HG03378 (cell line): ENCODE measurements around the gene CLCNKA.
"Not testable (repeated sequence)": the region's sequence is repeated elsewhere in the genome, so short reads cannot be mapped to it uniquely, and the experiment has no call there.

Experiments used
- ATAC-seq: cut with Tn5 transposase; IDR thresholded peaks from one replicate; pipeline ENCODE4 v1.9.1; 2021; ENCODE audit warnings: mild to moderate bottlenecking, moderate library complexity; ENCODE audit not compliant: unreplicated experiment

CLCNKA gene

DNA sequence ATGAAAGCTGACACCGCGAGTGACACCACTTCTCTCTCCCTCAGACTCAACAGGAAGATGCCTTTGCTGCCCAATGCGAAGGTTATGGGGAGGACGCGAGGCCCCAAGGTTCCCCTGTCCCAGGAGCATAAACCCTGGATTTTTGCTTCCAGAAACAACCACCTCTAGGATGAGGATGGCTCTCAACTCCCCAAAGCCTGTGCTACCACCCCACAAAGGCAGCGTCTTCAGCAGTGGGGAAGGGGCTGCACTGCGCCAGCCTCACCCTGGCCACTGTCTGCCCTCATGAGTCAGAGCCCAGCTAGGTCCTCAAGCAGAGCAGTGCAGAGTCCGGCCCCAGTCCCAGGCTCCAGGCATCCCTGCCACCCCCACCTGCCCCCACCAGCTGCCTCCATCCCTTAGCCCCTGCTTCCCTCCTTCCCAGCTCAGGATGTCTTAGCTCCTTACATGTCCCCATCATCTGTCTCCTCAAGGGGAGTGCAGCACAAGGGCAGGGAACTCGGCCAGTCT, 24.7 kb upstream of the CLCNKA start:
- no peak for ATAC-seq

DNA sequence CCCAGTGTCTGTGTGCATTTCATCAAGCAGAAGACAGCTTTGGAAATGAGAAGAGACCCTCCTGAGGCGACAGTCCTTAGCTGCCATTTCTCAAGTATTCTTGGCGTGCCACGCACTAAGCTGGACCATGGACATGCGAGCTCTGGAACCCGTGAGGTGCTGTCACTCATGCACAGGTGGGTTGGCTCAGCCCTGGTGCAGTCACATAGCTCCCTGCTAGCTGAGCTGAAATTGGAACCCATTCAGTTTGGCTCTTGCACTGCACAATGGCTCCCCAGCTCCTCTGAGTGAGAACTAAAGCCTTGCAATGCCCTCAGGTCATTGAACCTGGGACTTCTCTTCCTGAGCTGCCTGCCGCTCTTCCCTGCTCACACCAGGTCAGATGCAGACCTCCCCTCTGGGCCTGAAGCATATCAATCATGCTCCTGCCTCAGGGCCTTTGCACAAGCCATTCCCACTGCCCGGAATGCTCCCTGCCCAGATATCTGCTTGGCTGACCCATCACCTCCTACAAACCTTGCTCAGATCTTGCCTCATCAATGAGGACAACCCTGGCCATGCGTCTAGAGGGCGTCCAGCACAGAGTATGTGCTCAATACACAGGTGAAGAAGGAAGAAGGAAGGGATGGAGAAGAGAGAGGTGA, 24.1 kb upstream of the CLCNKA start:
- ATAC-seq: no peak

DNA sequence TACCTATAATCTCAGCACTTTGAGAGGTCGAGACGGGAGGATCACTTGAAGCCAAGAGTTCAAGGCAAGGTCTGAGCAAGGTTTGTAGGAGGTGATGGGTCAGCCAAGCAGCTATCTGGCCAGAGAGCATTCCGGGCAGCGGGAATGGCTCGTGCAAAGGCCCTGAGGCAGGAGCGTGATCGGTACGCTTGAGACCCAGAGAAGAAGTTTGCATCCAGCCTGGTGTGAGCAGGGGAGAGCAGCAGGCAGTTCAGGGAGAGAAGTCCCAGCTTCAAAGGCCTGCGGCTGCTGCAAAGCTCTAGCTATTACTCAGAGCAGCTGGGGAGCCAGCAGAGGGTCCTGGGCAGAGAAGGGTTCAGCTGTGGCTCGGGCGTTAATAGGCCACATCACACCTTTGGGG, 22.9 kb upstream of the CLCNKA start:
- no peak for ATAC-seq

DNA sequence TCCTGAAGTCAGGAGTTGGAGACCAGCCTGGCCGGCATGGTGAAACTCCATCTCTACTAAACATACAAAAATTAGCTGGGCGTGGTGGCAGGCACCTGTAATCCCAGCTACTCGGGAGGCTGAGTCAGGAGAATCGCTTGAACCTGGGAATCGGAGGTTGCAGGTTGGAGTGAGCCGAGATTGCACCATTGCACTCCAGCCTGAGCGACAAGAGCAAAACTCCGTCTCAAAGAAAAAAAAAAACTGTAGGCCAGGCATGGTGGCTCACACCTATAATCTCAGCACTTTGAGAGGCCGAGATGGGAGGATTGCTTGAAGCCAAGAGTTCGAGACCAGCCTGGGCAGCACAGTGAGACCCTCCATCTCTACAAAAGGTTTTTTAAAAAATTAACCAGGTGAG, 20.6 kb upstream of the CLCNKA start:
- ATAC-seq: not testable (repeated sequence)

DNA sequence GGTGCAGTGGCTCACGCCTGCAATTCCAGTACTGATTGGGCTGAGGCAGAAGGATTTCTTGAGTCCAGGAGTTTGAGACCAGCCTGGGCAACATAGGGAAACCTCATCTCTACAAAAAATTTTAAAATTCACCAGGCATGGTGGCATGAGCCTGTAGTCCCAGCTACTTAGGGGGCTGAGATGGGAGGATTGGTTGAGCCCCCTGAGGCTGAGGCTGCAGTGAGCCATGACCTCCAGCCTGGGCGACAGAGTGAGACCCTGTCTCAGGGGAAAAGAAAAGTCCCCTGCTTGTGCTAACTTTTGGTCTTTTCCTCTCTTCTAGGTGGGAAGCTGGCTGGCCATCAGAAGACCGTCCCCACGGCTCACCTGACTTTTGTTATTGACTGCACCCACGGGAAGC, 16.2 kb upstream of the CLCNKA start:
- no peak for ATAC-seq

DNA sequence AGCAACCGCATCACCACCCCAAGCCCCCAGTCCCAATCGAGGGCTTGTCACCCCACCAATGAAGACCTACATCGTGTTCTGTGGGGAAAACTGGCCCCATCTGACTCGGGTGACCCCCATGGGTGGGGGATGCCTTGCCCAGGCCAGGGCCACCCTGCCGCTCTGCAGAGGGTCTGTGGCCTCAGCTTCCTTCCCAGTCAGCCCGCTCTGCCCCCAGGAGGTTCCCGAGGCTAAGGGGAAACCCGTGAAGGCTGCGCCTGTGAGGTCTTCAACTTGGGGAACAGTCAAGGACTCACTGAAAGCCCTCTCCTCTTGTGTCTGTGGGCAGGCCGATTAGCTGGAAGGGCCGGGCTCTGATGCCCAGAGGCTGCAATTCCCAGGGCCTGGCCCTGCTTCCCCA, 15.8 kb upstream of the CLCNKA start:
- ATAC-seq: no peak

DNA sequence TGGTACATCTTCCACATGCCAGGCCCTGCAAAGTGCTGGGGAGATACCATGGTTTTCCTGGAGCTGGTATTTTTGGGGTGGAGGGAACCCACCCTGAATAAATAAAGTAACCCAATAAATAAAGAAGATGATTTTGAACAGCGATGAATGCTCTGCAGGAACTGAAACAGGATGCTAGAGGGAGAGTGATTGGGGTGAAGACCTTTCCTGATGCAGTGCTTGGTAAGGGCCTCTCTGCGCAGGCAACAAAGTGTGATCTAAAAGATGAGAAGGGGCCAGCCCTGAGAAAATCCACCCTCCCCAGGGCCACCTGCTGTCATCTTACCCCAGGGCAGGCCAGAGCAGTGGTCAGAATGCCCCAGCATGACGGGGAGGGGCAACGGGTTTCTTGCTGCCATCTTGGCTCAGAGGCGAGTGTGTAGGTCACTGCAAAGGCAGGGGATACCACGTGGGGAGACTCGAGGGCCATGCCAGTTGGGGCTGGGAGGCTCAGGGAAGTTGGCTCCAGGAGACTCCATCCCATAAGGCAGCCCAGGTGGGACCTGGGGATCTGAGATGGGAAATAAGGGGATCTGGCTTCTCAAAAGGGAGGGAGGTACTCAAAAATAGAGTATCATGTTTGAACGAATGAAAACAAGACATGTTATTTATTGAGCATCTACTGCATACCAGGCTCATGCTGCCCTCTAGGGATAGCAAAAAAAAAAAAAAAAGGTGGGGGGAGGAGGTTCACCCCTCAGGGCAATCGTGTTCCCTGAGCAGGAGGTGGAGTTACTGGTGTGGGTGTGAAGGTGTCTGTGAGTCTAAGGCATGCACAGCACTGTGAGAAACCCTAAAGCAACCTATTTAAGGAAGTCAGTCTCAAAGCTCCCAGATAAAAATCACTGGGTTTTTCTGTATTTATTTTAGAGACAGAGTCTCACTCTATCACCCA, 15.0 kb upstream of the CLCNKA start:
- no peak for ATAC-seq

DNA sequence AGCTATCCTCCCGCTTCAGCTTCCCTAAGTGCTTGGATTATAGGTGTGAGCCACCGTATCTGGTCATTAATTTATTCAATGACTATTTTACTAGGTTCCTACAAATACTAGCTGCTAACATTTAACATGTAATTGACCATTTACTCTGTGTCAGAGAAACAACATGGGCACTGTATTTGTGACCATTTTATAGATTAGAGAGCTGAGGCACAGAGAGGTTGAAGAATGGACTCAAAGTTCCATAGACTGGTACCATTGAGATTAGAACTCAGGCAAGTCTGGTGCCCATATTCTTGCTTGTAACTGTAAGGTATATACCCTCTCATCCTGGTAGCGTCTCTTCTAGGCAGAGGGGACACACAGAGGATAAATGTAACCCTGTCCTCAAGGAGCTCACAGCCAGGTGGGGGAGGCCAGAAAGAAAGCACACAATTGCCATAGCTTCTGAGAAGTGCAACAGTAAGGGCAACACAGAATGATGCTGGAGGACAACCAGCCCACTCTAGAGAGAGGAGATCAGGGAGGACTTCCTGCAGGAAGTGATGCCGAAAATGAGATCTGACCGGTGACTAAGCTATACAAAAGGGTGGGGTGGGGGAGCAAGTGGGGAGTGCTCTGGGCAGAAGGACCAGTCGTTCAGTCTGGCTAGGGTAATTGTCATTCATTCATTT, 14.0 kb upstream of the CLCNKA start:
- ATAC-seq: no peak

DNA sequence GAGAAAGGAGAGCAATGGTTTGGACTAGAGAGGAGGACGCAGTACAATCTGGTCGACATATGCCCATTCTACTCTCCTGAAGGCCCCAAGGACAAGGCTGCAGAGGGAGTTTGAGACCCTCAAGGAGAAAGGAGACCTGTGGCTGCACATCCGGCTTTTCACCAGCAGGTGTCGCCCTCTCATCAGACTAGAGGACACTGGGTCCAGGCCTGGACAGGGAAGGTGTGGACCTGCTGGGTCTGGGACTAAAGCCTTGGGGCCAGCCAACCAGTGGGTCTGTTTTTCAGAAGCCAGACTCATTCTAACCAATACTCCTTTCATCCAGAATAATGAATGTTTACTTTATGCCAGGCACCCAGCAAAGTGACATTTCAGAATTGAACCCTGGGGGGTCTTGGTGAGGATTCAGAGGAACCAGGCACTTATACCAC, 12.8 kb upstream of the CLCNKA start:
- no peak for ATAC-seq

DNA sequence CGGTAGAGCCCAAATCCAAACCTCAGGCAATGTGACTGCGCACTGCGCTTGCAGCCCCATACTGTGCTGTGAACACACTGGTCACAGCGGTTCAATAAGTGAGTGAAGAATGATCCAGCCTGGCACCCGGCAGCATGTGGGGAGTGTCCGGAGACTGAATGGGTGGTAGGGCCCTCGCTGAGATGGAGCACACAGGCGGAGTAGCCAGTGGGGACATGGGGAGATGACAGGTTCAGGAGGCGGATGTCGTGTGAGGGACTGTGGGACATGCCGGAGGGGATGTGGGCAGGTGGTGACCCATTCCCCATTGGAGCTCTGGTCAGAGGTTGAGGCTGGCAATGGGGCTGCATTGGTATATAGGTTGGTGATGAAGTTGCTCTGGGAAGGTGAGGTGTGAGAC, 12.2 kb upstream of the CLCNKA start:
- no peak for ATAC-seq

DNA sequence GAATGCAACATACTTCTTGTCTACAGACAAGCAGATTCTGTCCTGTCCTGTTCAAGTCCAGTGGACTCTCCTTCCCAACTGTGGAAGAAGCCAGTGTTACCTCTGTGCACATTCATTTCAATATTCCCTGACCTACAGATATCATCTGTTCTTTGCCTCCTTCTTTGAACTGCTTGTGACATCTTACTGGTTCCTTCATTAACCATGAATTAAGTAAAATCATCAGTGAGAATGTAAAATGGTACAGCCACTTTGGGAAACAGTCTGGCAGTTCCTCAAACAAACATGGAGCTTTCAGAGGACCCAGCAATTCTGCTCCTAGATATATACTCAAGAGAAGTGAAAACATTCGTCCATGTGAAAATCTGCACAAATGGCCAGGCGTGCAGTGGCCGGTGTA, 11.0 kb upstream of the CLCNKA start:
- no peak for ATAC-seq

DNA sequence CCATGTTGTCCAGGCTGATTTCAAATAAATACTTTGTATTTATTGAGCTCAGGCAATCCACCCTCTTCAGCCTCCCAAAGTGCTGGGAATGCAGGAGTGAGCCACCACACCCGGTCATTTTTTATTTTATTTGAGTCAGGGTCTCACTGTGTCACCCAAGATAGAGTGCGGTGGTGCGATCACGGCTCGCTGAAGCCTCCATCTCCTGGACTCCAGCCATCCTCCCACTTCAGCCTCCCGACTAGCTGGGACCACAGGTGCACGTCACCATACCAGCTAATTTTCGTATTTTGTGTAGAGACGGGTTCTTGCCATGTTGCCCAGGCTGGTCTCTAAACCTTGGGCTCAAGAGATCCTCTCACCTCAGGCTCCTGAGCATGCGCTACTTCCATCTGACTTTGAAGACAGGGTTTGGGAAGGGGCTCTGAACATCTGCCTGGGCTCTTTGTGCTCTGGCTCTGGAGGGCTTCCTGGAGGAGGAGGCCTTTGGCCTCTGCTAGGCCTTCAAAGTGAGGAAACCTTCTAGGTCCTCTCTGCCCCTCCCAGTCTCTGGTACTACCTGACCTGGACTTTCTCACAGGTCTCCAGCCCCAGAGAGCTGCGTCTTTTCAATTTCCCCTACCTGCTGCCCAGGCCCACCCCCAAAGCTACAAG, 9.8 kb upstream of the CLCNKA start:
- ATAC-seq: no peak

DNA sequence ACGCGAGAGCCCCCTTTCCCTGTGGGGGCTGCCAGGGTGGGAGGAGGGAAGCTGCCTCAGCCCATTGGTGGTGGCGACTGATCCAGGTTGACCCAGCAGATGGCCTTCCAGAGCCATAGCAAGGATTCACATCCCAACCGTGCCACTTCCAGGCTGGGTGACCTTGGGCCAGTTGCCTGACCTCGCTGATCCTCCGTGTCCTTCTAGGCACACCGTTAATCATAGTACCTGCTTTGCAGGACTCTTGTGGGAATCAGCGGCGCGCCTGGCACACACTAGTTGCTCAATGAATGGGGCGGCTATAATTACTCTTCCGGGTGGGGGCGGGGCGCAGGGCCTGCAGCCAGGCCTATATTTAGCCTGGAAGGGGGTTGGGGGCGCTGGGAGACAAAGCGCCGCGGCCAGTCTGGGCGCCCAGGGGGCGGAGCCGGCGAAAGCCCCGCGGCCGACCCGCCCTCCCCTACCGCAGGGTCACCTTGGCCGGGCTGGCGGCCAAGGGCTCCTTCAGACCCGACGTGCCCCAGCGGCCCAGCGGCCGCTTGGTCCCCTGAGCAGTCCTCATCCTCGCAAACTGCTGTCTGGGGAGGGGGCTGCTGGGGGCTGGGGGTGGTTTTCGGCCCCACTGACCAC, 9.1 kb upstream of the CLCNKA start:
- ATAC-seq: no peak

DNA sequence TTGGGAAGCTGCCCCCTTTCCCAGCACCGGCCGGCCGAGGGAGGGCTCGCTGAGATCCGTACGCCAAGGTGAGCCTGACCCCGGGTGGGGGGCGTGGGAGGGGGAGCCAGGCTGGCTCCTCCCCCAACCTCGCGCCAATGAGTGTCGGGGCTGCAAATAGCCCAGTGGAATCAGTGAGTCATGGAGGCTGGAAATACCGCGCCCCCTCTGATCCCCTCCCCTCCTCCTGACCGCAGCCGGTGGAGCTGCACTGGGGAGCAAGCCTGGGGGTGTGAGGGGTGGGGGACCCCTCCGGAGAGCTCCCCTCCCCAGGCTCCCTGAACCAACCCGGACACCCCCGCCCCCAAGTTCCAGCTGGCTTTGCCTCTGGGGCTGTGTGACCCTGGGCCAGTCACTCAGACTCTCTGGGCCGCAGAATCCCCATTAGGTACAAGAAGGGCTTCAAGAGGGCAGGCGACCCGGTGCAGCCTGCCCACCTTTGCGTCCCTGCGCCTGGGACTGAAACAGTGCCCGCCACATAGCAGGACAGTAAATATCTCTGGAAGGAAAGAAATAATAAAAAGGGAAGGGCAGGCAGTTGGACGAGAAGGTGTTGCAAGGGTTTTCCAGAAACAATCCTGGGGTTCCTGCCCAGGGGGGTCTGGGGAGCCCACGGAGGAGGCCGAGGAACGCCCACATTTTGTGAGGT, 8.5 kb upstream of the CLCNKA start:
- ATAC-seq: no peak

DNA sequence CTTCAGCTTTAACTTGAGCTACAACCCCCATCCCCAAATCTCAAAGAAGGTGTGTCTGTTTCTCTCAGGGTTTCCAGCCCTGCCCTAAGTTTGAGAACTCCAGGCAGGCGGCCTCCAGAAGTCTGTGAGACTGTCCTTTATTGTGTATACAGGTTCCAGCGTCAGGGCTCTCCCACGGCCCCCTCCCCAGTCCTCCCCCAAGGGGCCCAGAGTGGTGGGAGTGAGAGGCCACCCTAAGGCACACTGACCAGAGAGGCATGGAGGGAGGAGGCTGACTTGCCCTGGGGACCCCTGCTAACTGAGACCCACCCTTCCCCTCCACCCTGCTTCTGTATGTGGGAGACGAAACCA, 8.0 kb upstream of the CLCNKA start:
- no peak for ATAC-seq

DNA sequence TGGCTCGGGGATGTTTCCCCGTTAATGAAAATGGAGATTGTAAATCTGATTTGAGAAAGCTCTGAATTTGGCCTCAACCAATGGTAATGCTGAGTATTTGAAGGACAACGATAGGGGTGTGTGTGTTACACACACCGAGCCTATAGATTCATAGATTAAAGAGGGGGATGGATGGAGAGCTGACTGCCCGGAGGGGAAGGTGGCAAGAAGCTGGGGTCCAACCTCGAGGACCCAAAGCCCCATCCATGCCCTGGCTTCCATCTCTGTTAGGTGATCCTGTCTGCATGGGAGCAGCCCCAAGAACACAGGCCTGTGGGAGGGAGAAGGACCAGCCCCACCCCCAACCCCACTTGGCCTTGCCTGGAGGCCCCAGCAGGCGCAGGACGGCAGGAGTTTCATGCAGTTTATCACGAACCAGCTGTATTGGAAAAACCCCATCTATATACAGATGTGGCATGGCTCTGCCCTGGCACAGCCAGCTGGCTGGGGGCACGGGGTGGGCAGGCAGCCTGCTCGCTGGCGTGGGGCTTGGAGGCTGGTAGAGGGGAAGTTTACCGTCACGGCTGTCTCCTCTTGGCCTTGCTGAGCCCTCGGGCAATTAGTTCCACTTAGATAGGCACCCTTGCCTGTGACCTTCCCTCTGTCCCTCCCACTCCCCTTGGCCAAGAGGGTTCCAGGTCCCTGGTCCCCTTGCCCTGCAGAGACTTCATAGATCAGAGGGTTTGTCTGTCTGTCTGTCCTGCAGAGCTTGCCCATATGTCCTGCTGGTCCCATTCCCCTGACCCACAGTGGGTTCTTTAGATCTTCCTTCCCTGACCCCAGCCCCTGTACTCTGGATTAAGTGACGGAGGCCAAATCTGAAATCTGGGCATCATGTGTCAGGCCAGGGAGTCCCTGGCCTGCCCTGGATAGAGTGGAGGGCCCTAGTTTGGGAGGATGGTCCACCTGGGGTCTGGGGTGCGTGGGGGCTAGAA, 7.0 kb upstream of the CLCNKA start:
- ATAC-seq: no peak

DNA sequence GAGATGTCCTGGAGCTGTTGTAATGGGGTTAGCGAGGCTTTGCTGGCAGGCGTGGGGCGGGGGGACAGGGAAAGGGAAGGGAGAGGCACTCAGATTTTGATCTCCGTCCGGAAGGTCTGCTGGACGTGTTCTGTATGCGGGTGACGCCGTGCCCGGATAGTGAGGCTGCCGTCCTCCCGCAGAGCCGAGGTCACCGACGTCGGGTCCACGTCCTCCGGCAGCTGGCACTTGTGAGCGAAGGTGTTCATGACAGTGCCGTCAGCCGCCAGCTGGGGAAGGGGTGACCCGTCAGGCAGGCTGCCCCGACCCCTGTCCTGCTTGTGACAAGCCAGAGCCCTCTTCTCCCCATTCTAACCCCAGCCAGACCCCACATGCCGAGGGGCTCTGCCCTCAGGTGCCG, 6.3 kb upstream of the CLCNKA start:
- no peak for ATAC-seq

DNA sequence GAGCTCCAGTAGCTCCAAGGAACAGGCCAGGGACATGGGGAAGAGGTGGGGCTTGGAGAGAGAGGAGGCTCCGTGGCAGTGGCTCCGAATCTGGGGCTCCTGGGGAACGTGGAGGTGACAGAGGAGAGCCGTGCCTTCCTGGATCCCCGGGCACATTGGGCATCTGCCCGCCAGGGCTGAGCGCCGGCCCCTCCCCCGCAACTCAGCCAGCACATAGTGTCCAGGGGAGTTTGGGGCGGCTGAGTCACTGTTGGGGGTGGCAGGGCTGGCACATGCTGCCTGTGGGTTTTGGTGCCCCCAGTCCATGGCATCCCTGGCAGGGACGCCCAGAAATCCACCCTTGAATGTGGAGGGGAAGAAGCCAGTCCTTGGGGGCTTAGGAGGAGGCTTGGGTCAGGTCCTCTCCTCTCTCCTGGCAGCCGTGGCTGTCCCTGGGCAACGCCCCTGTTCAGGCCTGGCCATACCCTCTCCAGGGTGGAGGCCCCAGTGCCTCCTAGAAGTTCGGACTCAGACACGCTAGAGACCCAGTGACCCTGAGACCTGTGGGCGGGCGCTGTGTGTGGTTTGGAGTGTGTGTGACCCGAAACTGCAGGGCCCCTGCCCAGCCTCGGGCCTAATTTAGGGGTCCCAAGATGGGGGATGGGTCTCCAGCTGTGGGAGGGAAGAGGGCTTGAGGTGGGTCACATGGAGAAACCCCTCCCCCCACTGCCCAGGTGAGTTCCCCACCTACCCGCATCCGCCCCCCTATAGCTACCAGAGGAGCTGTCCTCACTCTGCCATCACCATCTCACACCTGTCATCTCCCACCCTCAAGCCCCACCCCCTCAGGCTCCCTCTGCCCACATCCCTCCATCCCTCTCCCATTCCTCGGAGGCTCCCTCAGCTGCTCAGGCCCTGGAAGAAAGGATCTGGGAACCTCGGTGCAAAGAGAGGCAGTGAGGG, 5.6 kb upstream of the CLCNKA start:
- no peak for ATAC-seq
